GM19328 (cell line): ENCODE data around the gene RXFP3.
"Not testable (repeated sequence)": the region's sequence is repeated elsewhere in the genome, so short reads cannot be mapped to it uniquely, and the experiment has no call there.

Experiments used
- ATAC-seq: cut with Tn5 transposase; IDR thresholded peaks from one replicate; pipeline ENCODE4 v1.9.1; 2021; ENCODE audit warnings: mild to moderate bottlenecking, moderate library complexity; ENCODE audit not compliant: unreplicated experiment

RXFP3 gene

DNA sequence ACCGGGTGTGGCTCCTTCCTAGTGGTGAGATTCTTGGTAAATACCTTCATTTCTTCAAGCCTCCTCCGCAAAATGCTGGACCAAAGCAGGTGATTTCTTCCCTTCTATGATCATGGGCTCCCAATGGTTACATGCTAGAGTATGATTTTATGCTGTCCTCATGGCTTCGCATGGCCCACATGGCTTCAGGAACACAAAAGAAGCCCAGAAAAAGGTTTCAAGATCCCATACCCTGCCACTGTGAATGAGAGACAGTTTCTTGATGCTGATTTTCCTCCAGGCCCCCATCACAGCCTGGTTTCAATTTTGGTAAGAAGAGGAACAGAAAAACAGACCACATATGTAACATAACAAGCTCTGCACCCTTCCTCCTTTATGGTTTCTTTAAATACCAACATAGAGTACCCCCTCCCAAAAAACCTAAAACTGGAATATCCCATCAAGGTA is 2.4 kb upstream of the RXFP3 start:
- ATAC-seq: peak; percentile 67

DNA sequence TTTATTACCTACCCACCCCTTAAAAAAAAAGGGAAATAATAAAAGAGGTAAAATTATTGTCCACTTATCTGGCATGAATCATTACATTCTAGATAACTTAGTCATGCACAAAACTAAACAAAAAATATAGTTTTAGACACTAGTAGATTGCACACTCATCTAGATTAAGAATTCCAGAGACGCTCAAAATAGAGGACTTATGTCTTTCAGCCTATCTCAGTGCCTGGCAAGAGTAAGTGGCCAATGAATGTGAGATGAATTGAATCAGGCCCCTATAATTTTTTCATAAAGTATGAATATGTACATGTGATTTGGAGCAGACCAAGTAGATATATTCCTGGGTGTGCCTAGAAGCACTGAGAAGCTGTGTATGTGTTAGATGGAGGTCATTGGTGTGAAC is 2.0 kb upstream of the RXFP3 start:
- ATAC-seq: peak; percentile 35

DNA sequence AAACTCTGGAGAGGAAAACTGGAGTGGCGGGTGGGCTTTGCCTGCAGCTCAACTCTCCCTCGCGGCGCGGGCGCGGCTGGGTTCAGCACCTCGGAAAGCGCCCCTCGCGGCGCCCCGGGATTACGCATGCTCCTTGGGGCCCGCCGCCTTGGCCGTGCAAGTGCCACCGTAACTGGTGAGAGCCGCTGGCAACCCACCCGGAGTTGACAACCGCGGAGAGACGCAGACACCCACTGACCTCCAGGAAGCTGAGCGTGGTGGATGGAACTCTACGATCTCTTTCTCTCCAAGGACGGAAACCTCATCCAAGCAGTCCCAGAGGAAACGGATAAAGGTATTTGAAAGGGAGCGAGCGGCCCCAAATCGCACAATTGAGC is 194 bp upstream of the RXFP3 start:
- no peak for ATAC-seq

DNA sequence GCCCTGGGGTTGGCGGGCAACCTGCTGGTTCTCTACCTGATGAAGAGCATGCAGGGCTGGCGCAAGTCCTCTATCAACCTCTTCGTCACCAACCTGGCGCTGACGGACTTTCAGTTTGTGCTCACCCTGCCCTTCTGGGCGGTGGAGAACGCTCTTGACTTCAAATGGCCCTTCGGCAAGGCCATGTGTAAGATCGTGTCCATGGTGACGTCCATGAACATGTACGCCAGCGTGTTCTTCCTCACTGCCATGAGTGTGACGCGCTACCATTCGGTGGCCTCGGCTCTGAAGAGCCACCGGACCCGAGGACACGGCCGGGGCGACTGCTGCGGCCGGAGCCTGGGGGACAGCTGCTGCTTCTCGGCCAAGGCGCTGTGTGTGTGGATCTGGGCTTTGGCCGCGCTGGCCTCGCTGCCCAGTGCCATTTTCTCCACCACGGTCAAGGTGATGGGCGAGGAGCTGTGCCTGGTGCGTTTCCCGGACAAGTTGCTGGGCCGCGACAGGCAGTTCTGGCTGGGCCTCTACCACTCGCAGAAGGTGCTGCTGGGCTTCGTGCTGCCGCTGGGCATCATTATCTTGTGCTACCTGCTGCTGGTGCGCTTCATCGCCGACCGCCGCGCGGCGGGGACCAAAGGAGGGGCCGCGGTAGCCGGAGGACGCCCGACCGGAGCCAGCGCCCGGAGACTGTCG is 976 bp downstream of the RXFP3 start:
- no peak for ATAC-seq

DNA sequence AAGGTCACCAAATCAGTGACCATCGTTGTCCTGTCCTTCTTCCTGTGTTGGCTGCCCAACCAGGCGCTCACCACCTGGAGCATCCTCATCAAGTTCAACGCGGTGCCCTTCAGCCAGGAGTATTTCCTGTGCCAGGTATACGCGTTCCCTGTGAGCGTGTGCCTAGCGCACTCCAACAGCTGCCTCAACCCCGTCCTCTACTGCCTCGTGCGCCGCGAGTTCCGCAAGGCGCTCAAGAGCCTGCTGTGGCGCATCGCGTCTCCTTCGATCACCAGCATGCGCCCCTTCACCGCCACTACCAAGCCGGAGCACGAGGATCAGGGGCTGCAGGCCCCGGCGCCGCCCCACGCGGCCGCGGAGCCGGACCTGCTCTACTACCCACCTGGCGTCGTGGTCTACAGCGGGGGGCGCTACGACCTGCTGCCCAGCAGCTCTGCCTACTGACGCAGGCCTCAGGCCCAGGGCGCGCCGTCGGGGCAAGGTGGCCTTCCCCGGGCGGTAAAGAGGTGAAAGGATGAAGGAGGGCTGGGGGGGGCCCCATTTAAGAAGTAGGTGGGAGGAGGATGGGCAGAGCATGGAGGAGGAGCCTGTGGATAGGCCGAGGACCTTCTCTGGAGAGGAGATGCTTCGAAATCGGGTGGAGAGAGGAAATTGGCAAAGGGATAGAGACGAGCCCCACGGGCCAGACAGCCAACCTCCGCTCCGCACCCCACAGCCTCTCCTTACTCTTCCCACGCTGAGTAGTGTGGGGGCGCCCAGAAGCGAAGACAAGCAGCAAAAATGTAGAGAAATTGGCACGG is 1.7 kb downstream of the RXFP3 start:
- ATAC-seq: no peak

DNA sequence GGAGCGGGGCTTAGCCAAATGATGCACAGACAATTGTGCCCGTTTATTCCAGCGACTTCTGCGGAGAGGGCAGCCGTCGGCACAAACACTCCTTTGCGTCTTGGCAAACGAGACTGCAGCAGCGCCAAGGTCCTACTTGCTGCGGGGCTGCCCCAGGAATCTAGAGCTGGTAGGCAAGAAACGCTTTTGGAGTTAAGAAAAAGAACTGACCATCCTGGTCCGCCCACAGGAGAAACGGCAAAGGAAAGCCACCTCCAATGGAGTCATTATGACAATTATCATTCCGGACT is 2.3 kb downstream of the RXFP3 start:
- ATAC-seq: no peak

DNA sequence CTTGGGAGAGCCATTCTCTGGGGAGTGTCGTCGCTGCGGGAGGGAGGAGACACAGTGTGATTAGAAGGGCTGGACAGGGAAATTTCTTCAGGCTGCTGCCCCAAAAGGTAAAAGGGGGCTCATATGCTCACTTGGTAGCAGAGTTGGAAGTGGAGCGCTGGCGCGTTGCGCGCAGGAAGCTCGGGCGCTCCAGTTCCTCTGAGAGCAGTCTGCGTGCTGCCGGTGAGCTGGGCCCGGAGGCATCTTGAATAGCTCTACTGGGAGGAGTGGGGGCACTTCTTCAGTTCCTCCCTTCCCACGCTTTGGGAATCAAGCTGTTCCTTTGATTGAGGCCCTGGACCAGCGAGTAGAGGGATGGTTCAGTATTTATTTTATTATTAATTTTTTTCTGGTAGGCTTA is 2.7 kb downstream of the RXFP3 start:
- ATAC-seq: no peak

DNA sequence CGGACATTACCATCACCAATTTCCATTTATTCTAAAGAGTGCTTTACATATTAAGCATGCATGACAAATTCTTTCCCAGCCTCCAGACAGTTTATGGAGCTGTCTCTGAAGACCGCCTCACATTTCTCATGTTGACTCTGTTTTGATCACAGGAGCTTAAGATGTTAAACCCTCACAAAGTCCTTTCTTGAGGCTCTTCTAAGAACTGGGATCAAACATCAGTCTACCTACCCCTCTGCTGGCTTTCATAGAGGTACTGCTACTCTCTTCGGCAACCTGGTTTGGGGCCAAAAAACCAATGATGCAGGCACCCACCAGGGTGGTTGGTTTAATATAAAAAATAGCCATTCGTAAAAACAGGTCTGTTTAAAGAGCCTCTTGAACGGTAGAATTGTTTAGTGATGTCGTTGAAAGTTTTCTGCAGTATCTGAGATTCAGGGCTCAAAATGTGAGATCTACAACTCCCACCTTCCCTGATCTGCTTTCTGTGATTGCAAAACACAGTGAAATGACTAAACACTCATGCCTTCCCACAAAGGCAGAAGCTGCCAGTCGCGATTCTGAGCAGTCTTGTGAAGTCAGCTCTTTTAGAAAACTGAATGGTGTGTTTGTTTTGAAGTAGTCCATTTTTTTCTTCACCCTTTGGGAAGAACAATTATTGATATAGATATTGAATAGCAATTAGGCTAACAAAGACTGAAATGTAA is 3.5 kb downstream of the RXFP3 start:
- ATAC-seq: no peak

DNA sequence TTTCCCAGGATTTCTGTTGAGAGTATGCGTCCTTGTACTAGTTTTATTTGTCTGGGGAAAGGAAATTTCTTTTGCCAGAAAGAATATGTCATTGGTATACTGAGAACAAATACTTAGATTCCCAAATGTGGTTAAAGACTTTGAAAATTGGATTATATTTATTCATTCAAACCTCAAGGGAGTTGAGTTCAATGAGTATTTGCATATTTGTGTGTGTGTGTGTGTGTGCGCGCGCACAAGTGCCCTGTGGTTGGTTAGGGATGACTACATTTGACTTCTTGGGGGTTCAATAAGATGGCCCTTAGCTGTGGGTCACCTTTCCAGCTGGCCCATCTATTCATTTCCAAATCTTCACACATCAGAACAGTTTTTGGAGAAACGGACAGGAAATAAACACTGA is 4.9 kb downstream of the RXFP3 start:
- no peak for ATAC-seq

DNA sequence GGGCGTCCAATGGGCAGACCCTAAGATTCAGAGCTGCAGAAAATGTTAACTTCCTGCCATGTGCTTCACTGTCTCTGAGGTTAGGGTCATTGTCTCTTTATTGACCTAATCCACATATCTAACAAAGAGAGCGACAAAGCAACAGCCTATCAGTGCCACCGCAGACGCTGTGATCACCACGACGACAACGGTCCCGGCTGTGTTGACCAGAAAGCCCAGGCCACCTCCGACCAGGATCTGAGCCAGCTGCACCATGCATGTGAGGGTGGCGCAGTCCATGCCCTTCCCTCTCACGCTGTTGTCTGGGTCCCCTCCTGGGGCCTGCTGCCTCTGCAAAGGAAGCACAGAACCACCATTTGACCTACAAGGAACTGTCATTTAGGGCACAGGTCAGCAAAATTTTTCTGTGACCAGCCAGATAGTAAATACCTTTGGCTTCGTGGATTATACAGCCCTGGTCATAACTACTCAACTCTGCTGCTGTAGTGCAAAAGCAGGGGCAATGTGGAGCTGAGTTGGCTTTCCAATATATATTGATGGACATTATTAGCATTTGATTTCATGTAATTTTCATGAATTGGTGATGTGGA is 8.5 kb downstream of the RXFP3 start:
- no peak for ATAC-seq

DNA sequence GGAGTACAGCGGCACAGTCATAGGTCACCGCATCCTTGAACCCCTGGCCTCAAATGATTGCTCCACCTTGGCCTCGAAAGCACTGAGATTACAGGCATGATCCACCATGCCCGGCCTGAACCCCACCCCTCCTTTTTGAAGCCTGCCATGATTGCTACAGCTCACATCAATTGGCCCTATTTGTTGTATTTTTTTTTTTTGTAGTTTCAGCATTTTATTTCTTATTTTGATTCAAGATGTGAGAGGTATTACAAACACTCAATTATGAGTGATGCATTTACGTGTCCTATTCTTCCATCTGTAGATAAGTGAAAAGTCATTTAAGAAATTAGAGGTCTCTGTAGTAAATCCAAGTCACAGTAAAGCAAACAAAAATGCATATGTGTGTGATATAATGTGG is 16.0 kb downstream of the RXFP3 start:
- not testable (repeated sequence) for ATAC-seq

DNA sequence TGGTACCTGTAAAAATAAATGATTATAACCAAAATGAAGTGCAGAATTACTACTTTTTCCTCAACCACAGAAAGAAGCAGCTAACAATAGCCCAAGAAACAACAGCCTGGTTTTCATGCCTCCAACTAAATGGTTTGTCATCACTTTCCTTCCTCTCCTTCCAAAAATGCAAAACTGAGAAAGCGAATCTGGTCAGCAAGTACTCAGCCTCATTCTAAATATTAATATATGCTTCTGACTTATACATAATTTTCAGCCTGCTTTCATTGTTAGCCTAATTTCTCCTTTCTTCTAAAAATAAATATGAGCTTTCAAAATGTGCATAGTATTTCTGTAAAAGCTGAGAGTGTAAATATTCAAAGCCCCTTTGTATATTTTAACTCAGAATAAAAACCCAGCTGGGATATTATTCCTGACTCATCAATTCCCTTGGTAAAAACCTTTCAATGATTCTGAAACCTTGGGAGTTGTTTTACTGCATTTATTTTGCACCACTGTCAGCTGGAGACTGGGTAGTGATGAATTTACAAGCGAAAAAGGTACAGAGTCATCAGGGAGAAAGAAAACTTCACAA is 21.5 kb downstream of the RXFP3 start:
- no peak for ATAC-seq

DNA sequence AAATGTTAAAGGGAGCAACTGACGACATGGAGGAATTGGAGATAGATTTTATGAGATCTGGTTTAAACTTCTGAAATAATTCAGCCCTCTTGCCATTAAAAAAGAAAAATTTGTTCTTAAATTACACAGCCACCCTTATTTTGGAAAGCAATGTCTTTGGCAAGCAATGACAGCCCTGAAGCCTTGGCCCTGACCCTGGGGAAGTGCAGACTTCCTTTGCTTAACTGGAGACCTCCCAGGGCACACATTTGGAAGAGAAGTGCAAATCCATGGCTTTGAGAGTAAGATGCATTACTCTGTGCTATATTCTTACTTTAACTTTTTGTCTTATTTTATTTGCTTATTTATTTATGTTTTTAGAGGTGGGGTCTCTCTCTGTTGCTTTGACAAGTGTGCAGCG is 22.0 kb downstream of the RXFP3 start:
- no peak for ATAC-seq

DNA sequence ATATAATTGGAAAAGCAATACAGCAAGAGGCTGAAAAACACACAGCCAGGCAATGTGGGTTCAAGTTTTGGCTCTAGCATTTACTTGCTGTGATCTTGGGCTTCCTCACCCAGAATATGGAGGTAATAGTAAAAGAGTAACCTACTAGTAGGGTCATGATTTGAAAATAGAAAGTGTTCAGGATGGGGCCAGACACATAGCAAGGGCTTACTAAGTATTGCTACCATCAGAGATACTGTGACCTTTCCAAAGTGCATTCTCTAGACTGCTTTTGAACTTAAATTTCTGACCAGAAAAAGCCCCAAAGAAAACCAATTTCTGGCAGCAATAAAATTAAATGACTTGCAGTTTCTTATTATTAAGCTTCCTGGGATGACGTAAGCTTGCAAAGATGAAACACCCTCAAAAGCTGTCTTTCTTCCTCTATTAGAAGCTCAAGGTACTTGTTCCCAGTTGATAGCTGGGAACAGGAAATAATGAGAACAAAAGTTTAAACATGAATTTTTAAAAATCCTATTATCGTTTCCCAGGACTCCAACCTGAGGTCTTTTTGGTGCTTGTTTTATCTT is 28.0 kb downstream of the RXFP3 start:
- ATAC-seq: no peak

DNA sequence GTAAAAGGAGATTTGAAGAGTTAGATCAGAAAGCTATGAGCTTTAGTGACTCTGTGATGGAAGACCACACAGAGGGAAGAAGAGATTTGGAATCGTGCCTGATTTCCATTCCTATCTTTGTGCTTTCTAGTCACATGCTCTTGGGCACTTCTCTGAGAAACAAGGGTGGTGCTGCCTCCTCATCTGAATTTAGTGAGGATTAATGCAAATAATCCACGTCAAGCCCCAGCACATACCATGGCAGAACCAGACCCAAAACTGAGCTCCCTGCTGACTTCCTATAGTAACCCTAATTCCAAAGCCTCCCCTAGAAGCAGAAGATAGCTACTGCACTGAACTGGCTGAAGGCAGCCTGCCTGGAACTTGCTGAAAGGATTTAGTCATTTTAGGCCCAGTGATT is 30.6 kb downstream of the RXFP3 start:
- ATAC-seq: no peak

DNA sequence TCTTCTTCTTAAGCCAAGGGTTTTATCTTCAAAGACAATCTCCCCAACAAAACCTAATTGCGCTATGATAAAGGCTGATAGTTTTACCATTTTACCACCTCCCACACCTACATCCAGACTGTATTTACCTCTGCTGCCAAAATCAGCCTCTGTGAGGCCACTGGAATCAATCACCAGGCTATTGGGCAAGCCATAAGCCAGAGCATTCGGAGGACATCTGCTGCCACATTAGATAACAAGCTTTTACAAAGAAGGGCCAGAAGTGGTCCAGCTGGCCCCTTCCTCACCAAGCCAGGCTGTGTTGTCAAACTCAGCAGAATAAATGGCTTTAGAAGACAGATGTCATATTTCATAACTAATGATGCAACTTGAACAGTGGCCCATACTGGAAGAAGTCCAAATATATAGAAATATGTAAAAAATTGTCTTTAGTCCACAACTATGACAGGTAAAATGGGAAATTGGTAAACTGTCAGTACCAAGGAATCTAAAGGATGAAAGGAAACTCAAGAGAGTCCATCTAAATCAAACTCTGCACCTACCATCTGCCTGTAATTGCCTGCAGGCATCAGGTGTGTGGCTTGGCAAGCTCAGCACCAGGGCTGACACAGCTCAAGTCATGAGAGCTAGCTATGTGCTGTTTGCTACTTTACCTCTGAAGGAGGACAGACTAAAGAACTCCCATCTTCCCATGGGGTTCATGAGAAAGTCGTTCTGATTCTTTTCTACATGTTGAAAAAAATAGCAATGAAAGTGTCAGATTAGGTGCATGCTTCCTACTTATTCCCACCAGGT is 32.2 kb downstream of the RXFP3 start:
- ATAC-seq: no peak

DNA sequence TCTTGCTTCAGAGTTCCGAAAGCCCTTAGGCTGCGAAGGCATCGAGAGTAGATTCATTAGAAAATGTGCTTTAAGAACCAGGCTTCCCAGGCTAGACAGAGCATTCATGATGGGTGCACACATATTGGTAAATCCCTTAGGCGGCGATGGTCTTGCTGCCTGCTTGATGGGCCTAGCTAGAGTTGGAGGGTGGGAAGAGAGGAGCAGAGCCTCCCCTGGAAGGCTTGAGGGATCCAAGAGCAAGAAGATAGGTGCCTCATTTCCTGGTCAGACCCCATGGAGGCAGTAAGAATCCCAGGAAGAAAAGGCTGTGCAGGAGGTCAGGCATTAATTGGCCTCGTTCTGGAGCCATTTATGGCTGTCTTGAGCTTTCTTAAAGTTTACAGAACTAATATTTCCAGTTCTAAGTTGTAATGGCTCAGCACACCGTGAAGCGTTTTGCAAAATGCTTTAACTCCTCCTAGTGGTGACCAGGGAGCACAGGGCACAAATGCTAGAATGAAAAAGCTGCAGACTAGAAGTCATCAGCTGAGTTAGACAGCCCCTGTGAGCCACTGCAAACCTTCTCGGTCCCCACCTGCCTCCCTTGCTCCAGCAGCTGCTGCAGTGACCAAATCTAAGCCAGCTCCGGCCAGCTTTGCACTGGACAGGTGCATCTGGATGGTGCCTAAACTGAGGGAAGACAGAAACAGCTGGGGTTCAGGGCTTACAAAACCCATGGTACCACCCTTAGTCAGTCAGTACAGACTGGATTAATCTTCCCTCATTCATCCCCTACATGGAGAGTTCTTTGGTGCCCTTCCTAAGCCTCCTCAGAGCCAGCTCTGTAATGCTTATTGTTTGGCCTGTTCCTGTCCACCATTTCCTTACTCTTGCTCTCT is 33.6 kb downstream of the RXFP3 start:
- ATAC-seq: peak; percentile 61

DNA sequence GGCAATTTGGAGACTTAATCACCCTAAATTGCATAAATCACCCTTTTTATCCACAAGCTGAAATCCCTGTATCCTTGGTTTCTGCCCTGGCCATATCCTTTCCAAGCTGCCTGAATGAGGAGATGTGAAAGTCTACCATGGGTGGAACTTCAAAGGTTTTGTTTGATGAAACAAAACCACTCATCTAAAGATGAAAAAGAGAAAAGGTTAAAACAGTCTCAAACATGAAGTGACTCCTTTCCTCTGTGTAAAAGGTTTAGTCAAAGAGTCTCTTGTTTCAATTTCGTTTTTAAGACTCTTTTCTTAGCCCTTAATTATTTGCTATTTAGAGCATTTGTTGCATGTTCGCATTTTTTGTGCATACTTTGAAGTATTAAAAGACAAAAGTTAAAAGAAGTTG is 37.1 kb downstream of the RXFP3 start:
- ATAC-seq: no peak

DNA sequence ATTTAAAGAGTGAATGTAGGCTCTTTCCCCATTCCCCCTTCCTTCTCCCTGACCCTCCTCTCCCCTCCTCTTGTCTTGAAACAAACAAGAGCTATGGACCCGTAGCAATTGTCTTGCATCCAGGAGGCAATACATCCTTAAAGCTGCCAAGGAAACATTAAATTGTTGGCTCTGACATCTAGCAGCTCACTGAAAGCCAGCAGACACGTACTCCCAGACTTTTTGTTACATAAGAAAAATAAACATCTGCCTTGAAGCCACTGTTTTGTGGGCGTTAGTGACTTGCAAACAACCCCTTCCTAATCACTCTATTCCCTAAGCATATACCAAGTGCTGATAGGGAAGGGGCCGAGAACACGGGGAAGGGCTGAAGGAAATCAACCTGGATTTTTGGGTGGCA is 39.7 kb downstream of the RXFP3 start:
- ATAC-seq: no peak
